GM12874 (cell line): ENCODE data around the gene CCDC68.

Source experiments
- TF ChIP-seq, protein P1 (sequence below): IDR thresholded peaks from 2 replicates; pipeline ENCODE4 v1.5.1; 2011; ENCODE audit warnings: low read depth, mild to moderate bottlenecking, control low read depth, low read length, moderate library complexity; ENCODE audit not compliant: insufficient read depth

CCDC68 gene

DNA sequence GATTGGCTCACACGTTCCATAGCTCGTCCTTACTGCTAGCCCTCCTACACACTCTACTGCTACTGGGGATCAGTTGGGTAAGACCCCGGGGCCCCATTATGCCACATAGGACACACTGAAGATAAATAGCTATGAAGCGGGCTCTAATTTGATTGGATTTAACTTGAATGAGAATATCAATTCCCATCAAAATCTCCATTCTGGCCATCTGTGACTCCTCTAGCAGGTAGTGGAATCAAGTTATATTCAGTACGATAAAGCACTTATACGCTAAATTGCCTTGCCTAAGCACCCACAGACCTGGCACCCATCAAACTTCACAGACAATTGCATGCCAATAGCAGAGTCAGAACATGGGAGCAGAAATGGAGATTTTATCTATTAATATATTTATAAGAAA, 39.8 kb downstream of the CCDC68 start:
- TF ChIP-seq, protein P1, sequence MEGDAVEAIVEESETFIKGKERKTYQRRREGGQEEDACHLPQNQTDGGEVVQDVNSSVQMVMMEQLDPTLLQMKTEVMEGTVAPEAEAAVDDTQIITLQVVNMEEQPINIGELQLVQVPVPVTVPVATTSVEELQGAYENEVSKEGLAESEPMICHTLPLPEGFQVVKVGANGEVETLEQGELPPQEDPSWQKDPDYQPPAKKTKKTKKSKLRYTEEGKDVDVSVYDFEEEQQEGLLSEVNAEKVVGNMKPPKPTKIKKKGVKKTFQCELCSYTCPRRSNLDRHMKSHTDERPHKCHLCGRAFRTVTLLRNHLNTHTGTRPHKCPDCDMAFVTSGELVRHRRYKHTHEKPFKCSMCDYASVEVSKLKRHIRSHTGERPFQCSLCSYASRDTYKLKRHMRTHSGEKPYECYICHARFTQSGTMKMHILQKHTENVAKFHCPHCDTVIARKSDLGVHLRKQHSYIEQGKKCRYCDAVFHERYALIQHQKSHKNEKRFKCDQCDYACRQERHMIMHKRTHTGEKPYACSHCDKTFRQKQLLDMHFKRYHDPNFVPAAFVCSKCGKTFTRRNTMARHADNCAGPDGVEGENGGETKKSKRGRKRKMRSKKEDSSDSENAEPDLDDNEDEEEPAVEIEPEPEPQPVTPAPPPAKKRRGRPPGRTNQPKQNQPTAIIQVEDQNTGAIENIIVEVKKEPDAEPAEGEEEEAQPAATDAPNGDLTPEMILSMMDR = no peak

DNA sequence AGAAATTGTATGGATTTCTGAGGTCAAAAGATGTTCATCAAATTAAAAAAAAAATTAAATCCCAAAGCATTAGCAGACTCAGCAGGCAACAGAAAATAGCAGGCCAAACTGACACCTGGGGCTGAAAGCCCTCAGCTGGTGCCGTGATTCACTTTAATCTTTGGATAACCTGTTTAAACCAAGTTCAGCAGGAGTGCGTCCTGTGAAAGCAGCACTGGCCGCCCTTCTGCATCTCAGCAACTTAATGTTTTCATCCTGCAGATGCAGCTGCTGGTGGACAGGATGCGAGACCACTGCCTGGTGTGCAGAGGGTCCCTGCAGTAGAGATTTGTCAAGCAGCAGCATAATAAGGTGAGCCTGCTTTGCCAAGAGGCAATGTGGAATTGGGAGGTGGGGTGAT, 41.2 kb downstream of the CCDC68 start:
- TF ChIP-seq, protein P1 = no peak

DNA sequence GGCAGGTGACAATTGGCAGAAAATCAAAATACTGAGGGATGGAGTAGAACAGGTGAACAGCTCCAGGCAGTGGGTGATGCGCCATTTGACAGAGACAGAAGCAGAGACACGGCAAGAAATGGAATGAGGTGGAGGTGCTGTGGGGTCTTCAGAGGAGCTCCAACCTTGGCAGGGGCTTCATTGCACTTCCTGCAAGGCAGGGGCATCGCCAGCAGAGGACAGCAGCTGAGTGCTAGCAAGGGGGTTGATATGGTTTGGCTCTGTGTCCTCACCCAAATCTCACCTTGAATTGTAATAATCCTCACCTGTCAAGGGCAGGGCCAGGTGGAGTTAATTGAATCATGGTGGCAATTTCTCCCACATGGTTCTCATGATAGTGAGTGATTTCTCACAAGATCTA, 42.8 kb downstream of the CCDC68 start:
- TF ChIP-seq, protein P1 = 0 out of 2 replicates have a peak, but pooled peaks have one; percentile 18

DNA sequence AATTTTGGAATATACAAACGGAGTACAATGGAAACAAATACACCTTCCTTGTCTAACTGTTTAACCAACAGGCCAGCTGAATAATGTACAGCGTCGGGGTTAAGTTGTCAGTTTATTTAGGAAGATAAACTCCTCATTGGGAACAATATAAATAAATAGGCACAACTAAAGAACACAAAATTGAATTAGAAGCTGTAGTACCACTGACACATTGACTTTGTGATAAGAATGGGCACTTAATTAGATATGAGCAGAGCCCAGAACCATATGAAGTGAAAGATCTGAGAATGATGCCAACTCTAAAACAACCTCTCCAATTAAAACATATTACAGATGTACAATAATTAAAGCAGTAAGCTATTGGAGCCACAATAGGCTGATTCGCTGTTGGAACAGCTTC, 44.4 kb downstream of the CCDC68 start:
- TF ChIP-seq, protein P1 = no peak

DNA sequence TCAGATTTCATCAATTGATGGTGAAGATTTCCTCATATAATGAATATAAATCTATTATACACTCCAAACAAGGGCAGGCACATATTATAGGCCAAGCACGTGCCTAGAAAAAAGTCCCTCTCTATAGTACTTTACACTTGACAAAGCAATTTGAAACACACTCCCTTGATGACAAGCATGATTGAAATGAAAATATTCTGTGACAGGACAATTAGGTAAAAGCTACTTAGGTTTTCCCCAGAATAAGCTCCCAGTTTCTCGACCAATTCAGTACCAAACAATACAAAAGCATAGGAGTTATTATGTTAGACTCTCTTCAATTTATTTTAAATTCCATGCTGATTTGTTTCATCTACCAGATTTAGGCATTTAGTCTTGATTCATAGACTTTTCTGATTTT, 47.7 kb downstream of the CCDC68 start:
- TF ChIP-seq, protein P1 = no peak

DNA sequence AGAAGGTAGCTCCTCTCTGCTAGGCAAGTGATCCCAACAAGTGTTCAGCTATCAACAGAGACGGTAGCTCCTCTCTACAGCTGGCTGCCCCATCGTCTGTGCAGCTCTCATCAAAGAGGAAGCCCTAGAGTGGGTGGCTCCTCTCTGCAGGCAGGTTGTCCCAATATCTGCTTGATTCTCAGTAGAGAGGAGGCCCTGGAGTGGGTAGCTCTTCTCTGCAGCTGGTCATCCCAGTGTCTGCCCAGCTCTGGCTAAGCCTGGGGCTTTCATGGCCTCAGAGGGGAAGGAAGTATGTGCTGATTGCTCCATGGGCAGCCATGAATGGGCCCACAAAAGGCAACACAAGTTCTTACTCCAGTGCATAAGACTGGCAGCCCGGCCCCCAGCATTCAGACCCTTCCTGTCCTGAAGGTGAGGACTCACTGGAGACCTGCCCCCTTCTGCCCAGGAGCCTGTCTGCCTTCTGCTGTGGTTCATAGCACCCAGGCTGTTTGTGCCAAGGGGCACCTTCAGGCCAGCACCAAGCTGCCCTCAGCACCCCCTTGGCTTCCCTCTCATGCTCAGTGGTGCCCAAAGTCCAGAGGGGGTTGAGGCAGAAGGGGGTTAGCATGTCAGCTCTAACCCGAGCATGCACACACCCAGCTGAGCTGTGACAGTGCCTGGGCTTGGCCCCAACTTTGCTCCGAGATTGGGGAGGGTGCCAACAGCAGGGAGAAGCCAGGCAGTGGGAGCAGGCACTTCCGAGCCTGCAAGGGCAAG, 48.9 kb downstream of the CCDC68 start:
- TF ChIP-seq, protein P1 = no peak

DNA sequence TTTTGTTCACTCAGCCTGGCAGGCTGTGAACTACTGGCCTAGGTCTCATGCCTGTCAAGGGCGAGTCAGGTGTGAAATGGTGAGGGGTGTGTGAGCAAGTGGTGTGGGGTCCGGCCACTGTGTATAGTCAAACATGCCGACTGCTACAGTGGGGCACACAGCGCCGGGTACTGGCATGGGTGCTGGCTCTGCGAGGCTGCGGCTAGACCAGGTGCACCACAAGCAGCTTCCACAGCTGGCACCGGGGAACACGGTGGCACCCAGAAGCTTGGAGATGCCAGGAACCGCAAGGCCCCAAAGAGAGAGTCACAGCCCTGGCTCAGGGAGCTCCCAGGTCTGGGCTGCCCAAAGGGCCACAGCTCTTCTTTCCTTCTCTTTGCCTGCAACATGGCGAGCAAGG, 49.7 kb downstream of the CCDC68 start:
- TF ChIP-seq, protein P1 = no peak
